CD4-positive, alpha-beta T cell treated with Interleukin-17A for 4 hours (primary cell): ENCODE data around the gene MBNL3.
"Not testable (repeated sequence)": the region's sequence is repeated elsewhere in the genome, so short reads cannot be mapped to it uniquely, and the experiment has no call there.

Experiments
- DNase-seq: peaks from one replicate; pipeline ENCODE4 v3.0.0-alpha.2; 2020; ENCODE audit warnings: mixed read lengths

The MBNL3 gene

DNA sequence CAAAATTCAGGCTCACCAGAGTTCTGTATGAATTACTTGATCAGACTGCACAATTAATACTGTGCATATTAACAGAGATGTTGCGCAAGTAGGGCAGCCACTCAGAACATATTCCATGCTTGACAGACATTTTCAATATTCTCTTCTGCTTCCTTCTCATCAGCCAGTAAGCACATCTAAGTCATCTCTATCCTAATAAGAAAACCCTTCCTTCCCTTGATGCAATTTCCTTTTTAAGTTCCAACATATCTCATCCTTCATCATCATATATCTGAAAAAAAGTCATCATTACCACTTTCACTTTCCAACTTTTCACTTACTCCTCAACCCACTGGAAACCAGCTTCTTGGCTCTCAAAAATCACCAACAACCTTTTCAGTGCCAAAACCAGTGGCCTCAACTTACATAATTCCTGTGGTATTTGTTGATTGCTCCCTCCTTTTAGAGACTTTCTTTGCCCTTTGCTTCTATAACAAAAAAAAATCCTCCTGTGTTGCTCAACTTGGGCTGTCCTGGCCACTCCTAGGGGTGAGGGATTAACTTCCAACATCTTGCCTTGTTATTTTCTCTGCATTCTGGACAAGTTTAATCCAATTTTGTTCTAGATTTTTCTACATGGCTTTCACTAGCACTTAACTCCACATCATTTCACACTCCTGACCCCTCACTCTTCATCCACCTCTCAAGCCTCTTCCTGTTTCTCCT, 14.1 kb downstream of the MBNL3 start:
- DNase-seq = no peak

DNA sequence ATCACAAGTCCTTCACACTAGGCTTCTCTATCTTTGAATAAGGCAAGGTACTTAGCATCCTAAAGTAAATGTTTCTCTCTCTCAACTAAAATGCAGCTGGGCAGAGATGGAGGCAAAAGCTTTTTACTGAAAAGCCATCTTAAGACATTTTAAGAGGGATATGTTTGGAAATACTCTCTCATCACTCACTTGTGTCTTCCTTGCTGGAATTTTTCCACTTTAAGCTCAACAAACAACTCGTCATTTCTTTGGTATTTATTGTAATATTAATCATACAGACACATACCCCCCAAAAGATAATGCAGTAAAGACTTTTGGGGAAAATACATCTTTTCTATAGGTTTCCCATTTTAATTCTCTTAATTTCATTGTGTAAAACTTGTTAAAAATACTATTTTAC, 16.4 kb downstream of the MBNL3 start:
- no peak for DNase-seq

DNA sequence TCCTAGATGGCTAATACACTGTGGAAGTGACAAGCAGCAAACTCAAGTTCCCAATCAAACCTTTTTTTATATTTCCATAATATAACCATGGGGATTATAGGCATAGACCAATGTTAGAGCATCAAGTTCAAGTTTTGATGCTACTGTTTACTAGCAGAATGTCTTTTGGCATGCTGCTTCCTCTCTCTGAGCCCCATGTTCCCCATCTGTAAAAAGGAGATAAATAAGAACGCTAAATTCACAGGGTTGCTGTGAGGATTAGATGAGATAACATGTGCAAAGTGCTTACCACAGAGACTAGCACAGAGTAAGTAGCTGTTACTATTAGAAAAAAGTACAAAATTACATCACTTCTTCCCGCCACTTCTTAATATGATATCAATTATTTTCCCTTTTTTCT, 18.0 kb downstream of the MBNL3 start:
- no peak for DNase-seq

DNA sequence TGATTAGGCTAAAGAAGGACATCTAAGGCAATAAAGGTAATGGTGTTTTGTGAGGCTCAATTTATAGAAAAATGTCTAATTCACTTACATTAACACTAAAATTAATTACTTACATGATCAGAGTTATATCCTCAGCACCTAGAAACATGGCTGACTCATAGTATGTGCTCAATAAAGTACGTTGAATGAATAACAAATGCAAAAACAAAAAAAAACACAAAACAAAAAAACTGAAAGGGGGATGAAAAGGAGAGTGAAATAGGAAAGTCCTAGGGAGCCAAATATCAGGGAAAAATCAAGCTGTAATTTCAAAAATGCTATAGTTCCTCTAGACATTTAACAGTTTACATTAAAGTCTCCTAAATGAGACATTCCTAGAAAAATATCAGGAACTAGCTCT, 18.7 kb downstream of the MBNL3 start:
- no peak for DNase-seq

DNA sequence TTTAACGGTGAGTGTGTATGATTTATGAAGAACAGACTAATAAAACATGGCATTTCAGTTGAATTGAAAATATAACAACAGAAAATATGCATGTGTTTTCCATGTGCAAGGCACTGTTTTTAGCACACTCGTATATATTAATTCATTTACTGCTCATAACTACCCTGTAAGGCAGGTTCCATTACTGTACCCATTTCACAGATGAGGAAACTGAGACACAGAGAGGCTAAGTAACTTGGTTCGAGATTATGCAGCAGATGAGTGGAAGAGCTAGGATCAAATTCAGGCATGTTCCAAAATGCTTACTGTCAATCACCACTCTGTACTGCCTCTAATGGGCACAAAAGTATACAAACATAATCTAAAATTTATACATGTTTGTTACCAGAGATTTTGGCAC, 20.4 kb downstream of the MBNL3 start:
- DNase-seq = no peak

DNA sequence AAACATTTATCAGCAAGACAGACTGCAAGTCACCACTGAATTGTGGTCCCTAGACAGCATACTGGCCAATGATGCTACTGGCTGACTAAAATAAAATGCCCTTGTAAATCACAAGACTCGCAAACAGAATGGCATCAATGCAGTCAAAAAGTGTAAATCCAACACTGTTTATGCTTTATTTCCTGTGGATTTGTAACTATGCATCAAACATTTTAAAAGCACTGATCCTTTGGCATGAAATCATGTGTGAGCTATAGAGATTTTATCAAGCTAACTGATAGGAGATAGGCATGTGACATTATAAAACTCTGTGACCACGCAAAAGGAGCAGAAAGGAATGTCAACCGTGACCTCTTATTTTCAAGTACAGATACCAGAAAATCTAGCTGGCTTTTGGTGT, 20.8 kb downstream of the MBNL3 start:
- DNase-seq = no peak

DNA sequence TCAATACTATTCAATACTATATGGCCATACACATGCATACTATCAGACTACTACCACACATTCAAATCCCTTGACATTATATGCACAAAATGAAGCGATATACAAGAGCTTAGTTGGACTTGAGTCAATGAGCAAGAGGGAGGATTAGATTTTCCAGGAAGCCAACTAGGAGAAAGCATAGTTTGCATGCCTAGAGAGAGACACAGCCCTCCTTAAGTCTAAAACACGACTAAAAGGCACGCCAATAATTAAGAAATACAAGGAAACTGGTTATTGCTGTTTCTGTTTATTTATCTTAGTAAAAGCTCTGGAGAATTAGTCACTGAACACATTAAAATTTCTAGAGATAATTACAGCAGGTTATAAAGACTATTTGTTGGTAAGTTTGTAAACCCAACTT, 21.8 kb downstream of the MBNL3 start:
- DNase-seq = no peak

DNA sequence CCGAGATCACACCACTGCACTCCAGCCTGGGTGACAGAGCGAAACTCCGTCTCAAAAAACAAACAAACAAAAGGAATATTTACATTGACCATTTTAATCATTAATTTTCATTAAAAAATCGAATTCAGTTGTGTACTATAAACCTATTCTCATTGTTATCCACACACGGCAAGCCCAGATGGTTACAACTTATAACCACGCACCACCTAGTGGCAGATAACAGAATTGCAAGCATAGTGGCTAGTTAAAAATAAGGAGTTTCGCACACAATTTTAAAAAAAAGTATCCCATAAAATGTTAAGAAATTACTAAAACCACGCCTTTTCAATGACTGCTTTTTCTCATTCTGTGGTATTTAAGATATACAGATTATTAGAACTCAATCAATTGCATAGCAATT, 25.4 kb downstream of the MBNL3 start:
- DNase-seq = peak; percentile 46

DNA sequence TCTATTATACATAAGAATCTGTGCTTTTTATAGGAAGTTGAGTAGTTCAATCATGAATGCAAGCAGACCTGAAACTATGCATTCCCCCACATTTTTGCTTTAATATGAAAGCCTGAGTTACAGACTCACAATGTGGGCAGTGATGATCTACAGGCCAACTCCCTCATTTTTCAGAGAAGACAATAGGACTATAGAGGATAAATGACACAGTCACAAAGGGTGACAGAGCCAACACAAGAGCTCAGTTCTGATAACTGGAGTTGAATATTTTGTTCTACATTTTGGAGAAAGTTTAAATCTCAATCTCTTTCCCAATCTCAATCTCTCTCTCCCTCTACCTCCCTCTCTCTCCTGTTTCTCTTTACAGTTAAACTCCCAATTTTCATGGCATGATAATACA, 27.0 kb downstream of the MBNL3 start:
- DNase-seq = no peak

DNA sequence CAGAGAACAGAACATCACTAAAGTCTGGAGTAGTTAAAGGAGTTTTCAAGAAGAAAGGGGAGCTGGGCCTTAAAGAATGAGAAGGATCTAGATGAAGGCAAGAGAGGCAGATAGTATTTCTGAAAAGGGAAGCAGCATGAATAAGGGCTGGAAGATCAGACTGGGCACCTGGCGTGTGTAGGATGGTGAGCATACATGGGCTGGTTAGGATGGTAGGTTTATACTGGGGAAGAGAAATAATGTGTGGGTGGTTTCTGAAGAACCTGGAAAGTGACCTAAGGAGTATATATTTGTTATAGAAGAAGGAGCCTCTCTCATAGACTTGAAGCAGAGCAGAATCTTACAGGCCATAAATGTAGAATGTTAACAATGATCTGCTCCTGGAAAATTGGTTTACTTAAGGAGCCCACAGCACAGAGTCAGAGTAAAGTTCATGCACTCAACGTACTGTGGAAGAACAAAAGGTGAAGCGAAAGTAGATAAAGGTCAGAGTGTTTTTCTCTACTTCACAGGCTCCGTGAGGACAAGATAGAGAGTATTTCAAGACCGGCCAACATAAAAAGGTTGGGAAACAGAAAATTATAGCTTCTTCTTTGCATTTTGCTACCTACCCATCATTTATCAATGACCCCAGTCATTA, 35.8 kb downstream of the MBNL3 start:
- no peak for DNase-seq

DNA sequence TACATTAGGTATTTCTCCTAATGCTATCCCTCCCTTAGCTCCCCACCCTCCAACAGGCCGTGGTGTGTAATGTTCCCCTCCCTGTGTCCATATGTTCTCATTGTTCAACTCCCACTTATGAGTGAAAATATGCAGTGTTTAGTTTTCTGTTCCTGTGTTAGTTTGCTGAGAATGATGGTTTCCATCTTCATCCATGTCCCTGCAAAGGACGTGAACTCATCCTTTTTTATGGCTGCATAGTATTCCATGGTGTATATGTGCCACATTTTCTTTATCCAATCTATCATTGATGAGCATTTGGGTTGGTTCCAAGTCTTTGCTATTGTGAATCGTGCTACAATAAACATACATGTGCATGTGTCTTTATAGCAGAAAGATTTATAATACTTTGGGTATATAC, 42.9 kb downstream of the MBNL3 start:
- DNase-seq = not testable (repeated sequence)

DNA sequence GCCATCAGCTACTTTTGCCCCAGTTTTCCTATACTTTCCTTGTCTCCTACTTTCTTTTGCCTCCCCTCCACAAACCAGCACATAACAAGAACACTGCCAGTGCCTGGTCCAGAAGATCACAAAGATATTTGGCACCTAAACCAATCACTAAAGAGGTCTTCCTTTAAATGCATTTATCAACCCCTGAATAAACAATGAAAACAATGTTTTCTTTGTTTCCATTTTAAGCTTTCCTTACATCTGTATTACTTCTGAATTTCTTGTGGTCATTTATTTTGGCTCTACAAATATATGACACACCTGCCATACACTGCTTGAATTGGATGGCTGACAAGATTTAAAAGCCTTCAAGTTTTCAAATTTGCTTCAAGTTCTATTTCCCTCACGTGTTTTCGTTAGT, 43.9 kb downstream of the MBNL3 start:
- no peak for DNase-seq

DNA sequence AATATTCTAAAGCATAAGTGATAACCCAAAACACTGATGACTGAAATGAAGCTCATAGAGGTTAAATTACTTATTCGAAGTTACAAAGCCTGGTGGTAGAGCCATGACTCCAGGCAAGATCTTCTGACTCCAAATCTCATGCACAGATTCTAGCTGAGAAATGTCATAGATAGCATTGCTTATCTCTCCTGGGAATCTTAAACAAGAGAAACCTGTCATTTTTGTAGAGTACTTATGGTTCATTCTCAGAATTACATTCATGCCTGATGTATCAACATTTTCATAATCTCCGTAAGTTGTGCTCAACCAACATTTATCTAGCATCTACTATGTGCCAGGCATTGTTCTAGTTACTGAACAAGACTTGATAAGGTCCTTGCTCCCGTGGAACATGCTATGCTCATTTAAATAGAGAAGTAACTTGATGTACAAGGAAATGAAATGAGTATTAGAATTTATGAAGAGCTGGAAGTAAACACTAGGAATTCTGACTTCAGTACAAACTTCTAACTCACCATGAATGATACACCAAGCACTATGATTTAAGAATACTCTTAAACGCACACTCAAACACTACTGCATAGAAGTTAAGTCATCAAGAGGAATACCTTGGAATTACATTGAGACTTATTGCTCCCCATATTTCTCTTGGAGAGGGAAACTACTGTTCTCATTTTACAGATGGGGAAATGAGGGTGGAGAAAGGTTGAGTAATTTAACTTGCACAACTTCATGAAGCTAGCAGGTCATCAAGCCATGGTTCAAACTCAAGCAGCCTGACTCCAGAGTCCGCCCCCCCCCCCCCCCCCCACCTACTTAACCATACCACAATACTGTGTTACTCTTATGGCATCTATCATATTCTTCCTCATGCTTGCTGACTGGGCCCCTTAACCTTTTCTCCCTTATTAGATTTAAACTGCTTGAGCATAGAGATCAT, 45.4 kb downstream of the MBNL3 start:
- DNase-seq = no peak

DNA sequence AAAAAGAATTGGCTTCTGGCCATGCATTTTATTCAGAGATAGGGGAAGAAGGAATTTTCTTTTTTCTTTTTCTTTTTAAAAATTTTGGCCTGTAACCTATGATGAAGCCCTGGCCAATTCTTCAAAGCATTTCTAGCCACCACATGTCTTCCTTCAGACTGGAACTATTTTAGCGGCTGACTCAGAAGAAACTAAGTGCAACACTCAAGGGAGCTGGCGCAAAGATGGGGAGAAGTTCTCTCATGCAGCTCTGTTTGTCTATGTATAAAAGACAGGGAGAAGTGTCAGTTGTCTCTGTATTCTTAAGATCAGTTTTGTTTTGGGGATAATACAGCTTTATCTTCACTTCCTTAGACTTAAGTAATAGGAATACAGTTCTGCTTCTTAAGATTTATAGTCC, 46.1 kb downstream of the MBNL3 start:
- no peak for DNase-seq

DNA sequence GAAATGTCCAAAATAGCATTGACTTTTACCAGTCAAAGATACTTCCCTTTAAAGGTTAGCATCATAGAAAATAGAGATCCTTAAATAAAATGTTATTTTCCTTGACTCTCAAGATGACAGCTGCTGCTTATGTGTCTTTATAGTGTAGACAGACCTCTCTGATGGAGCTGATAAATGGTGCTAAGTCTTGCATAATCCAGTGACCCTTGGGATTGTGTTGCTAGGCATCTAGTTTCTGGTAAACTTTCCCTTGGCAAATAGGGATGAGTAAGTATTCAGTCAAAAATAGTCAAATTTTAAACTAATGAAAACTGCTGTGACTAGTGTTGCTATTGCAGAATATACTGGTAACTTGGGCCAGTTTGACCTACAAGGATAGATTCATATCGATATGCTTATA, 53.6 kb downstream of the MBNL3 start:
- no peak for DNase-seq

DNA sequence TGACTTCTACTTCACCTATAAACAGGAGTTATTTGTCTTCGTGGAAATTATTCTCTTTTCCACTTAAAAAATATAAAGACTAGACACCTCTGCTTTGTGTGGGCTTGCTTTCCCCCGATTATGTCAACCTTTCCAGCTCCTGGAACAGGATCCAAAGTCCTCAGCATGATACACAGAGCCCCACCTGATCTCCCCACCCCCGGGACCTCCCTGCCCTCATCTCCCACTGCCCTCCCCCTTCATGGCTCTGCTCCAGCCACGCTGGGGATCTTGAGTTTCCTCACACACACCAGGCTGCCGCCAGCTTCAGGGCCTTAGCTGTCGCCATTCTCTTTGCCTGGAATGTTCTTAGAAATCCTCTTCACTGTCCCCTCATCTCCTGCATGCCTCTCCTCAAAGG, 55.3 kb downstream of the MBNL3 start:
- DNase-seq = no peak

DNA sequence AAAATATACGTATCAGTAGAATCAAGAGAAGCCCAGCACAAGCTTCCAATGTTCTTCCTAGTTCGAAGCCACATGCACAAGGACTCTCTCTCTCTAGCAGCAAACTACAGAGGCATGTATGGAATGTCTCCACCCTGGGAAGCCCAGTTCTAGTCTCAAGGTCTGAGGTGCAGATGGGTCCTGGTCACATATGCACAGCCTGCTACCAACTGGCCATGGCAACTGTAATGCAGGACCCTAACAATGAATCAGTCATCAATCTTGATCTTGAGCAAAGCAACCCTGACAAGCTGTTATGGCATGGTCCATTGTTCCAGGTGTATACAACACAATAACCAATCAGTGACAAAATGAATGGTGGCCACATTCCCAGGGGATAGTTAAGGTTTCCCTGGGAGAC, 55.8 kb downstream of the MBNL3 start:
- DNase-seq = no peak

DNA sequence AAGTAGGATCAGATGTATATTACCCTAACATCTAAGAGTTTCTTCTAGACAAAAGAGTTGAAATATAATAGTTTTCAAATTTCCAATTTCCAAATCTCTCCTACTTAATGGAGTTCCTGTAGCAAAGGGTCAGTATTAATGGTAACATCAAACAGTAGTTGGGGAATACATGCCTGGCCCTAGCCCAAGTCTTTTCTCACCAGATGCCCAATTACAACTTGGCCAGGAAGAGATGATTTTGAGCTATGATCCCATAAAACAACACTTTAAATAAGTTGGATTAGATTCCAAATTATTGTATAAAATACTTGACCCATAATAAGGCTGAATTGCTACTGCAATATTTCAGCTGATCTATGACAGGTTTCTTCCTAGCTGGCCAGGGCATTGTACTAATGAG, 59.9 kb downstream of the MBNL3 start:
- DNase-seq = no peak

DNA sequence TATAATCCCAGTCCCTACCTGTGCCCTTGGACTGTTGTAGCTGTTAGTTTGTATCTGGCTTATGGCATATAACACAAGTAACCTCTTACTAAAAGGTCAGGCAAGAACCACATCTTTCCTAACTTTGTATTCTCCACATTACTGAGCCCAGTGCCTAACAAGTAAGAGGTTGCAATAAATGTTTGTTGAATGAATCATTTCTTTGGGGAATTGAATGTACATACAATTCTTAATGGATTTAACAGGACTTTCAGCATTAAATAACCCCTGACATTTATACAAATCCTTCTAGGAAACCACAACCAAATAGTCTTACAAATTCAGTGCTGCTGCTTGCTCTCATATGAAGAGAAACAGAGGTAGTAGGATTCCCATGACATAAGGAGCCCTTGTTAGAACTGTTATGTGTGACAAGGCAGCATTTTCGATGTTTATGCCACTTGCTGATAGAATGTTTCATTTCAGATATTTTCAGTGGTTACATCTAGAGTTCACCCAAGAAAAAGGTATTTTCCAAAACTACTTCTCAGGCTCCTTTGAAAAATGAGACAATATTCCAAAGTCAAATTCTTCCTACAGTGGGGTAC, 62.0 kb downstream of the MBNL3 start:
- no peak for DNase-seq

DNA sequence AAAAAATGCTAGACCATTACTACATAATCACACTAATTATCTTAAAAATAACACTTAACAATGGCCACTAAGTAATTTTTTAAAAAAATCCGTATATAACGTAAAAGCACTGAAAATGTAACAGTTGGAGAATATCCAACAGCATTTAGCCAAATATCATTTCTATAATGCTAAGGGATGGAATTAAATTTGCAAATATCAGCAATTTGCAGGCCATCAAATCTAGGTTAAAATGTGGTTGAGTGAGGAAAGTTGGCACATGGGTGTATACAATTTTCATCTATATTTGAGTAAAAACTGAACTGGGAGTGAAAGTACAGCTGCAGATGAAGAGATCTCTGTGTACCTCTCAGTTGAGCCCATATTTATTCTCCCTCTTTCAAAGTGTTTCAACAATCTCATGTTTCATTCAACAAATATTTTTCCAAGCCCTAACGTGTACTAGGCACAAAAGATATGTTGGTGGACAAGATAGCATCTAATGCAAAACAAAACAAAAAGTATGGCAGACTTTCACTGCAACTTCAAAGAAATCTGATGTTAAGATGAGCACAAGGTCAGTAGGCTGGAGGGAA, 63.0 kb downstream of the MBNL3 start:
- no peak for DNase-seq

DNA sequence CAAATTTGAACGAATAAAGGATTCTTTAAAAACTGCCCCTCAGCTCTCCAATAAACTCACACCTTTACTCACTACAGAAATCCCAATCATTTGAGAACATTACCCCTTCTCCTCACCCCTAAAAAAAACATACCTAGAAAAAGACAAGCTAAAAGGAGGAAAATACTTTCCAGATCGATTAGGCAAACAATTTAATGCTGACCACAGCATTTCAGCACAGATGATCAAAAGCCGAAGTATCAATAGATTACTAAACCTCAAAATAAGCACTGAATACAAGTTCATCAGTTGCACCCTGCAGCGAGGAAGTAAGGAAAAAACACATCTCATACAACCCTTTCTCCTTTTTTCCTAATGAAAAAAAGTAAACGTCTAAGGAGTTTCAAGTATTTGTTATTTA, 65.5 kb downstream of the MBNL3 start:
- no peak for DNase-seq

DNA sequence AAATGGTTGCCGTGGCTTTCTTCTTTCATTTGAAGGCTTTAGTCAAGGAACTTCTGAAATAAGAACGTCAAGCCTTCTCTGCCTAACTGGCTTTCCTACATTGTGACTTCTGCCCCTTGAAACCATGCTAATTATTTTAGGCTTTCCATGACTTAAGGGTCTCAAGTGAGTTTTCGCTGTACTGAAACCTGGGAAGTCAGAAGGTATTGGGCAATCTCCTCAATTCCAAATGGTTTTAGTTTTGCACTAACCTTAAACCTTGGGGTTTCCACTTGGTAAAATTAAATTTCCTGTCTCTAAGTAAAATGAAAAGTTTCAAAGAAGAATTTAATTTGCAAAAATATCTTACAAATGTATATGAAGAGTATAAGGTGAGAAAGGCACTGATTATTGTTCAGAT, 73.8 kb downstream of the MBNL3 start:
- DNase-seq = no peak

DNA sequence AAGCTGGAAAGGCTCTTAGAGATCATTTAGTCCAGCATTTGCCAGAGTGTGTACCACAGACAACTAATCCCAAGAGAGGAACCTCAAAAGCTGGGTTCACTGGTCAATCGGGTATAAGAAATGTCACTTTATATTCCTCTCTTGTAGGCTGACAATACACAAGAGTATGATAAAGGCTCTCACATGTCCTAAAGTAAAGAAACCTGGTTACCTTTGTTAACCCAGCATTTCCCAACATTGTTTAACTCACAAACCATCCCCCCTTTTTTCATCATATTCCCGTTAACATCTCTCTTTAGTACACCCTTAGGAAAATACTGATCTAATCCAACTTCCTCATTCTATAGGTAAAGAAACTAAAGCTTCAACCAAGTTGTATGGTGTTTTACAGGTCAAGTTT, 74.4 kb downstream of the MBNL3 start:
- no peak for DNase-seq
